Lower lobe of right lung (tissue), 2 donors: Measurements from ENCODE around the gene SEC24B. TPM values are rescaled to one million over a fixed set of nuclear protein-coding genes. Genes with fewer than 3 reads are reported as not detected.

ENCODE experiments used
- ATAC-seq, 2 donors: fragments of 200-7000 bp; cut with Tn5 transposase; one replicate each; pipeline ENCODE4 v1.9.1; 2020 to 2022; ENCODE audit warnings: mild to moderate bottlenecking in 2 of 2, moderate library complexity in 2 of 2
- DNase-seq: peaks from one replicate; pipeline ENCODE4 v3.0.0-alpha.2; 2020
- H3K27ac ChIP-seq: fragments of 200-600 bp; one replicate; pipeline ENCODE4 v1.8.0; 2022
- H3K27me3 ChIP-seq: fragments of 200-600 bp; one replicate; pipeline ENCODE4 v1.8.0; 2022; ENCODE audit warnings: low read depth
- H3K36me3 ChIP-seq: fragments of 200-600 bp; one replicate; pipeline ENCODE4 v1.8.0; 2022; ENCODE audit warnings: mild to moderate bottlenecking
- H3K4me1 ChIP-seq: fragments of 200-600 bp; one replicate; pipeline ENCODE4 v1.8.0; 2022
- H3K4me3 ChIP-seq: fragments of 200-600 bp; one replicate; pipeline ENCODE4 v1.8.0; 2022; ENCODE audit warnings: mild to moderate bottlenecking
- H3K9me3 ChIP-seq: fragments of 200-600 bp; one replicate; pipeline ENCODE4 v1.8.0; 2022
- intact Hi-C: fragments of 100-400 bp; cut with DNase I; formaldehyde crosslinking; loops from one replicate; pipeline ENCODE4 v1.11.0; 2022
- total RNA-seq: library from RNA; stranded (reverse); fragmentation: NEBNext Ultra II Directional; extraction: Animal tissue kit (Norgen Biotek cat#: 25700); gene quantifications from one replicate; pipeline ENCODE4 v1.2.1, GENCODE V29; 2021
- TF ChIP-seq, protein P1 (sequence below): fragments of 200-600 bp; IDR thresholded peaks from one replicate; pipeline ENCODE4 v1.8.0; 2022; ENCODE audit warnings: antibody characterized with exemption, mild to moderate bottlenecking
- donor health status: DM: no; HTN: yes; CAD: no; lungs with severe emphysema.

Gene SEC24B
- total RNA-seq, 1 donor from 2014 or later = 35.0 TPM

GRCh38 chr4:109559625-109559982 lies 126.0 kb downstream of the SEC24B start:
- intact Hi-C loops = no loop called here
- TF ChIP-seq, protein P1, sequence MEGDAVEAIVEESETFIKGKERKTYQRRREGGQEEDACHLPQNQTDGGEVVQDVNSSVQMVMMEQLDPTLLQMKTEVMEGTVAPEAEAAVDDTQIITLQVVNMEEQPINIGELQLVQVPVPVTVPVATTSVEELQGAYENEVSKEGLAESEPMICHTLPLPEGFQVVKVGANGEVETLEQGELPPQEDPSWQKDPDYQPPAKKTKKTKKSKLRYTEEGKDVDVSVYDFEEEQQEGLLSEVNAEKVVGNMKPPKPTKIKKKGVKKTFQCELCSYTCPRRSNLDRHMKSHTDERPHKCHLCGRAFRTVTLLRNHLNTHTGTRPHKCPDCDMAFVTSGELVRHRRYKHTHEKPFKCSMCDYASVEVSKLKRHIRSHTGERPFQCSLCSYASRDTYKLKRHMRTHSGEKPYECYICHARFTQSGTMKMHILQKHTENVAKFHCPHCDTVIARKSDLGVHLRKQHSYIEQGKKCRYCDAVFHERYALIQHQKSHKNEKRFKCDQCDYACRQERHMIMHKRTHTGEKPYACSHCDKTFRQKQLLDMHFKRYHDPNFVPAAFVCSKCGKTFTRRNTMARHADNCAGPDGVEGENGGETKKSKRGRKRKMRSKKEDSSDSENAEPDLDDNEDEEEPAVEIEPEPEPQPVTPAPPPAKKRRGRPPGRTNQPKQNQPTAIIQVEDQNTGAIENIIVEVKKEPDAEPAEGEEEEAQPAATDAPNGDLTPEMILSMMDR = no peak
- Histone ChIP-seq H3K27me3 (no peaks in the 10 kb centered on the region), H3K4me1 (peaks cover 13% of the 10 kb centered on the region), H3K9me3 (no peaks in the 10 kb centered on the region), H3K27ac (peak overlapping the region; percentile 92), H3K36me3 (no peaks in the 10 kb centered on the region), H3K4me3 (peak overlapping the region; percentile 89)
- DNase-seq = peak; percentile 48
- ATAC-seq = peak; percentile 35 to 46

GRCh38 chr4:109559983-109560686 lies 126.5 kb downstream of the SEC24B start, which contains the start of gene MCUB:
Gene MCUB (plus strand): TSS chr4:109560246. CDS start chr4:109560338, 92 bp downstream.
- DNase-seq (peak; percentile 91), ATAC-seq (peak; percentile 98 to 99)
- no peaks in the 10 kb centered on the region for H3K36me3 ChIP-seq
- TF ChIP-seq, protein P1 = no peak
- H3K4me3 ChIP-seq = peak within 1 kb of the TSS; percentile 89
- H3K4me1 ChIP-seq = peaks cover 13% of the 10 kb centered on the region
- no peaks in the 10 kb centered on the region for H3K27me3 ChIP-seq
- intact Hi-C loops = no loop called here
- H3K27ac ChIP-seq = peak within 1 kb of the TSS; percentile 92
- no peaks in the 10 kb centered on the region for H3K9me3 ChIP-seq

GRCh38 chr4:109560687-109561461 lies 127.3 kb downstream of the SEC24B start:
- Histone ChIP-seq H3K4me1 (peaks cover 13% of the 10 kb centered on the region), H3K27ac (peak overlapping the region; percentile 92), H3K4me3 (peak overlapping the region; percentile 89), H3K27me3 (no peaks in the 10 kb centered on the region), H3K36me3 (no peaks in the 10 kb centered on the region), H3K9me3 (no peaks in the 10 kb centered on the region)
- DNase-seq = no peak
- intact Hi-C loops = no loop called here
- peak; percentile 71 to 73 for ATAC-seq
- TF ChIP-seq, protein P1 = no peak

- H3K9me3 ChIP-seq = no peaks in the 10 kb centered on the region
- H3K27me3 ChIP-seq = no peaks in the 10 kb centered on the region
- TF ChIP-seq, protein P1 = no peak
- H3K36me3 ChIP-seq = no peaks in the 10 kb centered on the region
- intact Hi-C loops = no loop called here
- H3K4me3 ChIP-seq = no peak overlapping the region
- no peak for DNase-seq
- ATAC-seq = no peak
- H3K4me1 ChIP-seq = peaks cover 13% of the 10 kb centered on the region
- no peak overlapping the region for H3K27ac ChIP-seq
These were observed 129.0 kb downstream of the SEC24B start for GRCh38 chr4:109562457-109563239.

DNA sequence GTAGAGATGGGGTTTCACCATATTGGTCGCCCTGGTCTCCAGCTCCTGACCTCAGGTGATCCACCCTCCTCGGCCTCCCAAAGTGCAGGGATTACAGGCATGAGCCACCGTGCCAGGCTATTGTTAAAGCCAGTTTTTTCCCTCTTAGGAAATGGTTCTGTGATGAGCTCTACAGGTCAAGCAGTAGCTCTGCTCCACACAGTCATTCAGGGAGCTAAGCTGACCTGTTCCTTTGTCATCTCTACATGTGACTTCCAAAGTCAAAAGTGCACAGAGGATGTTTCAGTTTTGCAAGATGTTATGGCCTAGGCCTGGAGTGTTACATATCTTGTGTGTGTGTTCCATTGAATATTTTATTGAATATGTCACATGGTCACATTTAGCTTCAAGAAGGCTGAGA lies 137.9 kb downstream of the SEC24B start:
- ATAC-seq = no peak
- intact Hi-C loops = no loop called here
- no peak for DNase-seq
- Histone ChIP-seq H3K36me3 (no peaks in the 10 kb centered on the region), H3K27me3 (no peaks in the 10 kb centered on the region), H3K27ac (no peak overlapping the region), H3K4me1 (no peaks in the 10 kb centered on the region), H3K4me3 (no peak overlapping the region), H3K9me3 (no peaks in the 10 kb centered on the region)
- TF ChIP-seq, protein P1 = no peak
